K562 (cell line): ENCODE measurements around the gene PRXL2B. TPM values are rescaled to one million over a fixed set of nuclear protein-coding genes. Genes with fewer than 3 reads are reported as not detected.

Source experiments
- ARID3A ChIP-seq: IDR thresholded peaks from 2 replicates; pipeline ENCODE4 v1.6.1; 2012; ENCODE audit warnings: low read depth, low read length, improper control_type of control experiment, borderline replicate concordance
- BHLHE40 ChIP-seq: IDR thresholded peaks from 2 replicates; pipeline ENCODE4 v1.6.1; 2011; ENCODE audit warnings: low read length, improper control_type of control experiment
- E2F6 ChIP-seq, 2 experiments: IDR thresholded peaks; 2 replicates each; pipeline ENCODE4 v1.6.1; 2011; ENCODE audit warnings: borderline replicate concordance in 1 of 2, control low read depth in 1 of 2, low read depth in 1 of 2, low read length in 1 of 2, mild to moderate bottlenecking in 1 of 2, mixed read lengths in 1 of 2, moderate library complexity in 1 of 2; ENCODE audit not compliant: insufficient read depth in 1 of 2, insufficient read length in 1 of 2, poor library complexity in 1 of 2, severe bottlenecking in 1 of 2; ENCODE audit errors: extremely low read depth in 1 of 2
- GATA2 ChIP-seq: sonication (generic); formaldehyde crosslinking; IDR thresholded peaks from 2 replicates; pipeline ENCODE4 v1.4.0; 2020; ENCODE audit warnings: mild to moderate bottlenecking, missing genetic modification reagents
- LARP7 ChIP-seq: fragments of 450-650 bp; IDR thresholded peaks from 2 replicates; pipeline ENCODE4 v1.6.1; 2016
- MGA ChIP-seq: fragments of 450-650 bp; IDR thresholded peaks from 2 replicates; pipeline ENCODE4 v1.6.1; 2016; ENCODE audit warnings: mild to moderate bottlenecking, moderate library complexity
- SMARCB1 ChIP-seq: IDR thresholded peaks from 2 replicates; pipeline ENCODE4 v1.6.1; 2011; ENCODE audit warnings: improper control_type of control experiment, low read depth; ENCODE audit not compliant: insufficient read length
- TAF15 ChIP-seq: fragments of 200-400 bp; formaldehyde crosslinking; IDR thresholded peaks from 2 replicates; pipeline ENCODE4 v1.6.1; 2017; ENCODE audit warnings: mild to moderate bottlenecking, low read depth, low read length, moderate library complexity
- VEZF1 ChIP-seq: fragments of 200-800 bp; sonication (Bioruptor generic); IDR thresholded peaks from 2 replicates; pipeline ENCODE4 v1.6.1; 2017; ENCODE audit warnings: missing genetic modification characterization, missing compliant biosample characterization
- ZNF431 ChIP-seq: sonication (generic); formaldehyde crosslinking; IDR thresholded peaks from 2 replicates; pipeline ENCODE4 v1.8.0; 2022; ENCODE audit warnings: mild to moderate bottlenecking, missing genetic modification reagents
- polyA plus RNA-seq, 8 experiments: library from polyadenylated mRNA; depleted of rRNA in 4 of 8; stranded (reverse) in 5 of 8; unstranded in 3 of 8; fragments of >200 nt; fragmentation: Nextera tagmentation in 2 of 8; fragmentation: Illumina TruSeq in 1 of 8; extraction: Ambion mirVana in 2 of 8; extraction: Trizol in 1 of 8; gene quantifications; 2 replicates each; pipeline versions ENCODE4 v1.2.1 to v1.2.3, GENCODE V29; 2011 to 2014; ENCODE audit warnings: inconsistent platforms in 1 of 8, missing spikeins in 1 of 8
- total RNA-seq, 7 experiments: library from RNA; depleted of rRNA in 6 of 7; stranded (reverse); fragments of >200 nt in 6 of 7; fragmentation: Illumina TruSeq in 2 of 7; extraction: Trizol in 2 of 7; gene quantifications; 2 replicates each; pipeline versions ENCODE4 v1.2.1 to v1.2.3, GENCODE V29; 2011 to 2021; ENCODE audit warnings: low replicate concordance in 1 of 7

The PRXL2B gene
- total and polyA plus RNA-seq, 9 of the 15 experiments (the other 6 are each of a cell fraction or from before 2014, with no cell fraction given) = 0.99 to 25.3 (median 11.8) TPM

- TF ChIP-seq MGA (peak; percentile 46; the same call in 1 of the 2 replicates), SMARCB1 (no peak), ZNF431 (no peak), VEZF1 (CRISPR knock-in tag) (peak; percentile 31; the same call in 1 of the 2 replicates), BHLHE40 (peak; percentile 78), ARID3A (no peak), LARP7 (no peak), GATA2 (CRISPR knock-in tag) (no peak), TAF15 (no peak), E2F6 (IDR thresholded peaks at IDR 0.05; ENCODE audit: borderline replicate concordance in 1 of 2, extremely low read depth in 1 of 2, insufficient read depth in 1 of 2, insufficient read length in 1 of 2, low read depth in 1 of 2, low read length in 1 of 2, poor library complexity in 1 of 2, severe bottlenecking in 1 of 2) (no peak)
Observed at GRCh38 chr1:2560299-2561073, 26.1 kb upstream of the PRXL2B start (continued).
